Fibroblast of pulmonary artery (primary cell): ENCODE data around the gene CD1D.
"Not testable (repeated sequence)": the region's sequence is repeated elsewhere in the genome, so short reads cannot be mapped to it uniquely, and the experiment has no call there.

Source experiments
- DNase-seq: peaks from one replicate; pipeline ENCODE4 v3.0.0-alpha.2; 2010; ENCODE audit warnings: low read depth
- H3K4me3 ChIP-seq: replicated peaks from 2 replicates; pipeline ENCODE4 v1.5.1; 2011; ENCODE audit warnings: low read depth, mild to moderate bottlenecking, control low read depth, low read length, moderate library complexity
- TF ChIP-seq, protein P1 (sequence below): IDR thresholded peaks from 2 replicates; pipeline ENCODE4 v1.5.1; 2011; ENCODE audit warnings: mild to moderate bottlenecking, control low read depth, low read length, inconsistent platforms; ENCODE audit errors: missing control alignments

Gene CD1D

GRCh38 chr1:158204458-158204827, 23.7 kb downstream of the CD1D start:
- TF ChIP-seq, protein P1, sequence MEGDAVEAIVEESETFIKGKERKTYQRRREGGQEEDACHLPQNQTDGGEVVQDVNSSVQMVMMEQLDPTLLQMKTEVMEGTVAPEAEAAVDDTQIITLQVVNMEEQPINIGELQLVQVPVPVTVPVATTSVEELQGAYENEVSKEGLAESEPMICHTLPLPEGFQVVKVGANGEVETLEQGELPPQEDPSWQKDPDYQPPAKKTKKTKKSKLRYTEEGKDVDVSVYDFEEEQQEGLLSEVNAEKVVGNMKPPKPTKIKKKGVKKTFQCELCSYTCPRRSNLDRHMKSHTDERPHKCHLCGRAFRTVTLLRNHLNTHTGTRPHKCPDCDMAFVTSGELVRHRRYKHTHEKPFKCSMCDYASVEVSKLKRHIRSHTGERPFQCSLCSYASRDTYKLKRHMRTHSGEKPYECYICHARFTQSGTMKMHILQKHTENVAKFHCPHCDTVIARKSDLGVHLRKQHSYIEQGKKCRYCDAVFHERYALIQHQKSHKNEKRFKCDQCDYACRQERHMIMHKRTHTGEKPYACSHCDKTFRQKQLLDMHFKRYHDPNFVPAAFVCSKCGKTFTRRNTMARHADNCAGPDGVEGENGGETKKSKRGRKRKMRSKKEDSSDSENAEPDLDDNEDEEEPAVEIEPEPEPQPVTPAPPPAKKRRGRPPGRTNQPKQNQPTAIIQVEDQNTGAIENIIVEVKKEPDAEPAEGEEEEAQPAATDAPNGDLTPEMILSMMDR = no peak
- no peak for DNase-seq
- no peak overlapping the region for H3K4me3 ChIP-seq

DNA sequence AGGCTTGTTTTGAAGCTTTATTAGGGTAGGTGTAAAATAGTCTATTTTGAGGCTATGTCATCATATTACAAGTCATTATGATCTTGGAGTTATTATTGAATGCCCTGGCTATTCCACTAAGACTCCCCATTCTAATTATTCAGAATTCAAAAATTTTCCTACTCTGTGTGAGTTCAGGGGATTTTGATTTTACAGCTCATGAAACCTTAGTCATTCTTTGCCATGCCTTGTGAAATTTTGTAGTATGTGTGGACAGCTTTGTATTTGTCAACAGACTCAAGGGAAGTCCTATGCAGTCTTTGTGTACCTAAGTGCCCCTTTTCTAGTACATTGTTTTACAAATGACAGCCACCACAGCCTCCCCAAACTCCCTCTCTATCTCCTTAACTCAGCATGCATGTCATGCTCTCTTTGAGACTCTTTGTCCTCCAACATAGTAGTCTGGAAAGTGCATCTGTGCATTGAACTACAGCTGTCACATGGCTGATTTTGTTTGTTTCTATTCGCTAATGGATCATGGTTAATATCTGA, 28.0 kb downstream of the CD1D start:
- TF ChIP-seq, protein P1 = no peak
- no peak overlapping the region for H3K4me3 ChIP-seq
- DNase-seq = no peak

DNA sequence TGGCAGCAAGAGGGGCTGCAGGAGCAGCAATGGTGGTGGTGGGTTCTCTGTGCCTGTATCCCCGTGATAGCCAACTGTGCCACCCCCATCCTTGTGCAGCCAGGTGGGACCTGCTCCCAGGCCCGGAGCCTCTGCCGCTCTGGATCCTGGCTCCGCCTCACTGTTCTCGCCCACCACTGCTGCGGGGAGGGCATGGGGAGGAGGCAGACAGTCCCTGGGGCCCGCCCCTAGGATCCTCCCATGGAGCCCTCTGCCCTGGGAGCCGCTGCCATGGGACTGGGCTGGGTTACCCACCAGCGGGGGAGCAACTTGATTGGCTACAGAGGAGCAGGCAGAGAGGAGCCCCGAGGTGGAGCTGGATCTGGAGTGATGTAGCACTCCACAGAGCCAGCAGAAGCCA, 31.6 kb downstream of the CD1D start:
- TF ChIP-seq, protein P1 = no peak
- H3K4me3 ChIP-seq = no peak overlapping the region

GRCh38 chr1:158223445-158223844, 42.8 kb downstream of the CD1D start:
- not testable (repeated sequence) for H3K4me3 ChIP-seq, DNase-seq

More for the DNA sequence above, 31.6 kb downstream of the CD1D start:
- no peak for DNase-seq

DNA sequence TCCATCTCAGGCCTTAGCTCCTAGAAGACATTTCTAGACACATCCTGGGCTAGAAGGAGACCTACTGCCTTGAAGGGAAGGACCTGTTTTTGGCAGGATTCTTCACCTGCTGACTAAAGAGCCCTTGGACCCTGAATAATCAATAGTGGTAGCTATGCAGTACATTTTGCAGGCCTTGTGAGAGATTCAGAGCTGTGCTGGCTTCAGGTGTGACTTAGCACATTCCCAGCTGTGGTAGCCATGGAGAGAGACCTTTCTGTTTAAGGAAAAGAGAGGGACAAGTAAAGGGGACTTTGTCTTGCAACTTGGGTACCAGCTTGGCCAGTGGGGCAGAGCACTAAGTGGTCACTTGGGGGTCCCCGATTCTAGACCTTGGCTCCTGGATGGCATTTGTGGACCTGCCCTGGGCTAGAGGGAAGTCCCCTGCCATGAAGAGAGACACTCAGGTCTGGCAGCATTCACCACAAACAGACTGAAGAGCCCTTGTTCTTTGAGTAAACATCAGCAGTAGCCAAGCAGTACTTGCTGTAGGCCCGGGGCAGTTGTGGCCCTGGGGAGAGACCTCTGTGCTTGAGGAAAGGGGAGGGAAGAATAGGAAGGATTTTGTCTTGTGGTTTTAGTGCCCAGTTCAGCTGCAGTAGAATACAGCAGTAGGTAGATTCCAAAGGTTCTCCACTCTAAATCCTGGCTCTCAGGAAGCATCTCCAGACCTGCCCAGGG, 47.4 kb downstream of the CD1D start:
- TF ChIP-seq, protein P1 = no peak
- H3K4me3 ChIP-seq = no peak overlapping the region
- DNase-seq = no peak
